CD1c-positive myeloid dendritic cell (primary cell): ENCODE measurements around the gene IFT122.
"Not testable (repeated sequence)": the region's sequence is repeated elsewhere in the genome, so short reads cannot be mapped to it uniquely, and the experiment has no call there.

Experiments
- DNase-seq: peaks from one replicate; pipeline ENCODE4 v3.0.0-alpha.2; 2016; ENCODE audit errors: extremely low spot score

IFT122 gene

DNA sequence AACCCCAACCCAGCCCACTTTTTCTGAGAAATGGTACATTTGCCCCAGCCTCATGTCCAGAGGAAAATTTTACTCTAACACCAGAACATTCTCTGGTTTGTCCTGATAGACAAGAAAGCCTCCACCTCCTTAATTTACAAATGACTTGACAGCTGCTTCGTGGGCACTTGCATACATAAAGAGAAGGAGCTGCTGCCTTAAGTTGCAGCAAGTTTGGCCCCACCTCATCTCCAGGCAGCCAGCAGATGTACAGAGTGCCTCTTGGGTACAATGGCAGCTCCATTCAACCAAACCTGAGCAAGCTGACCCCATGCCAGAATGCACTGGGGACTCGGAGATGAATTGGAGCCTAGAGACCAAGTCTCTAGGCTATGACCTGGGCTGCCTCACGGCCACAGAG, 96.8 kb downstream of the IFT122 start:
- no peak for DNase-seq

- DNase-seq = no peak
Observed at GRCh38 chr3:129539206-129539605, 99.2 kb downstream of the IFT122 start.

DNA sequence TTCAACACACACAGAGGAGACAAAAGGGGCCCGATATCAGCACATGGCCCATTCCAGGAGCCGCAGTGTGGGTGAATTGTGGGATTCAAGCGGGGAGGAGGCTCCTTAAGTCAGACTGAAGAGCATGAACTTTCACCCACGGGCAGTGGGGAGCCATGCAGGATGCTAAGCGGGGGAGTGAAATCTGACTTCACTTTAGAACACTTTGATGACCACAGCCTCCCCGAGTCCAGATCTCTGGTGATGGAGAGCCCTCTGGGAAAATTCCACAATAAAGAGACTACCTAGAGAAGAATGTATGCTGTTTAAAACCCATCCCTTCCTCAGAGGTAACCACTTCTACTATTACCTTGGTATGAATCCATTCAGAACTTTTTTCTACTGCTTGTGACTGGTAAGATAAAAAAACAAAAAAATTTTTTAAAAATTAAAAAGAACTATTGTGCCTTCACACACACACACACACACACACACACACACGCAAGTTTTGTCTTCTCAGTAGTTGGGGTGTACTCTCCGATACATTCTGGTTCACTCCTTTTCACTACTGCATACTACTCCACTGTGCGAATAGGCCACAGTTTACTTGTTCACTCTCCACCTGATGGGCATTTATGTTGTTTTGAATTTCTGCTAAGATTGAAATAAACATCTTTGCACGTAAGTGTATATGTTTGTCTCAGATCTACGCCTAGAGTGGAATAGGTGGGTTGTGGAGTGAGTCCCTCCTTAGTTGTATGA, 100.9 kb downstream of the IFT122 start:
- no peak for DNase-seq

- no peak for DNase-seq
Observed at GRCh38 chr3:129542747-129543146, 102.7 kb downstream of the IFT122 start.

GRCh38 chr3:129543156-129543790, 103.2 kb downstream of the IFT122 start, which contains the start of gene H1-8:
Gene H1-8 (plus strand): TSS chr3:129543175. CDS start chr3:129543219, 44 bp downstream.
- no peak for DNase-seq

DNA sequence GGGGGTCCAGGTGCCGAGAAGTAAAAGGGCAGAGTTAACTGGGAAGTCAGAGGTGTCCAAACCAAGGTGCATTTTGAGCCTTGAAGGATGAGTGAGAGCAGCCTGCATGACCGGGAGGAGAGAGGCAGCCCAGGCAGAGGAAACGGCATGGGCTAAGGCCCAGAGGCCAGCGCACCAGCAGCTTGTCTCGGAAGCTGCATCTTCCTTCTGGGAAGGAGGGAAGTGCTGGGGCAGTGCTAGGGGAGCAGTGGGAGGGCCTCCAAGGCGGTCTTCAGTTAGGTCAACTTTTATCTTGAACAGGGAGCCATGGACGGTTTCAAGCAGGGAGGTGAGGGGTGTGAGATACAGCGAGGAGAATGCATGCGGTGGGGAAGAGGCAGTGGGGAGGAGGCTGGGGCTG, 104.0 kb downstream of the IFT122 start:
- no peak for DNase-seq

- DNase-seq = not testable (repeated sequence)
Observed at GRCh38 chr3:129545951-129546350, 105.9 kb downstream of the IFT122 start.

- no peak for DNase-seq
Observed at GRCh38 chr3:129547241-129547640, 107.2 kb downstream of the IFT122 start.

DNA sequence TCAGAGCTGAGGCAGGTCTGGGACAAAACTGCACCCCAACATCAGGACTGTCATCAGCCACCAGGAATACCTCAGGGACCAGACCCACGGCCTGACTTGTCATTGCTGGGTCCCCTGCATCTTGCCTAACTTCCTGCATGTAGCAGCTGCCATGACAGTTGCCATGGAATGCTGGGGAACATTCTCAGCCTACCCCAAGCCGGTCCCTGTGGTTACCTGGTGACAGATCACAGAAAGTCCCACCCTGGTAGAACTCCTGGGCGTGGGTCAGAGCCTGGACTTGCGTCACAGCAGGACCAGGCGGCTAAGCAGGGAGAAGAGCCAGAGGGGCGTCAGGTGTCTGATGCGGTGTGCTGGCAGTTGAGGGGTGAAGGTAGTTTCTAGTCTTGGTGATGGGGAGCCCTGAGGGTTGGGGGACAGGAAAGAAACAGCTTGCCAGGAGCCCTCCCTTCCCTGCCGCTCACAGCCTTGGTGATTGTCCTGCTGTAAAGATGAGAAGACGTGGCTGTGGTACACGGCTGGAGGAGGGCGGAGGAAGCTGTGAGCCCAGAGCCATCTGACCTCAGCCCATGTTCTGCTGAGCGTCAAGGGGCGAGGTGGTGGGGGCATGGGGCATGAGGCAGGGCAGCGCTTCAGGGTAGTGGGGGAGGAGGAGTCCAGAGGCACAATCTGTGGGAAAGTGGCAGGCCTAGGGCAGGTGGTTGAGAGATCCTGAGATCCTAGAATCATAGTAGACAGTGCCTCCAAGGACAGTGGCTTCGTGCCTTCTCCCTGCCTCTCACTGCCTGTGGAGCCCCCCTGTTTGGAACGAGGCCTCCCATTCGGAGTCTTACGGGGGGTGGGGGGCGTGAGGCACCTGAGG, 108.3 kb downstream of the IFT122 start:
- DNase-seq = no peak

GRCh38 chr3:129549006-129549800, 109.2 kb downstream of the IFT122 start:
- peak; percentile 58 for DNase-seq

DNA sequence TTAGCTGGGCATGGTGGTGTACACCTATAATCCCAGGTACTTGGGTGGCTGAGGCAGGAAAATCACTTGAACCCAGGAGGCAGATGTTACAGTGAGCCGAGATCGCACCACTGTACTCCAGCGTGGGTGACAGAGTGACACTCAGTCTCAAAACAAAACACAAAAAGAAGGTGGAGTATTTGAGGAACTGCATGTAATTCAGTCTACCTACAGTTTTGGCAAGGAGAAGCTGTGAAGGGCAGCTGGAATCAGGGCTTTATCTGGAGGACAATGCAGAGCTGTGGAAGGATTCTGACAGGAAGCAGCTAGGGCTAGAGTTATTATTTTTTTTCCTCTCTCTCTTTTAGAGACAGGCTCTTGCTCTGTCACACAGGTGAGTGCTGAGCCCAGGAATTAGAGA, 109.8 kb downstream of the IFT122 start:
- DNase-seq = peak; percentile 65

- no peak for DNase-seq
Observed at GRCh38 chr3:129552287-129553050, 112.4 kb downstream of the IFT122 start.

DNA sequence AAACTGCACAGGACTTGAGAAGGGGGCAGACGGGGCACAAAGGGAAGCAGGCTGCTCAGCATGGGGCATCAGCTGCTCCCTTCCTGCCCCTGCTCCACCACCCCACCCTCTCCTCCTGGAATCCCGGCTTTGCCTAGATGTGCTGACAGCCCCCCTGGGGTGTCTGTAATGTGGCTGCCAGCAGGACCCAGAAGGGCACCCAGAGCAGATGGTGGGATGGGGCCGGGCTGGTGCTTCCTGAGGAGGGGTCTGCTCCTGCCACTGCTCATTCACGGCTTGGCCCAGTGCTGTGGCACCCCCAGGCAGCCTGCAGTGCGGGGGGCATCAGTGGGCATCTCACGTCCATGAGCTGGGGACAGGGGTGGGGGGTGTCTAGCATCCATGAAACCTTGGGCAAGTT, 113.1 kb downstream of the IFT122 start:
- no peak for DNase-seq

- peak; percentile 33 for DNase-seq
Observed at GRCh38 chr3:129553719-129554118, 113.7 kb downstream of the IFT122 start.

DNA sequence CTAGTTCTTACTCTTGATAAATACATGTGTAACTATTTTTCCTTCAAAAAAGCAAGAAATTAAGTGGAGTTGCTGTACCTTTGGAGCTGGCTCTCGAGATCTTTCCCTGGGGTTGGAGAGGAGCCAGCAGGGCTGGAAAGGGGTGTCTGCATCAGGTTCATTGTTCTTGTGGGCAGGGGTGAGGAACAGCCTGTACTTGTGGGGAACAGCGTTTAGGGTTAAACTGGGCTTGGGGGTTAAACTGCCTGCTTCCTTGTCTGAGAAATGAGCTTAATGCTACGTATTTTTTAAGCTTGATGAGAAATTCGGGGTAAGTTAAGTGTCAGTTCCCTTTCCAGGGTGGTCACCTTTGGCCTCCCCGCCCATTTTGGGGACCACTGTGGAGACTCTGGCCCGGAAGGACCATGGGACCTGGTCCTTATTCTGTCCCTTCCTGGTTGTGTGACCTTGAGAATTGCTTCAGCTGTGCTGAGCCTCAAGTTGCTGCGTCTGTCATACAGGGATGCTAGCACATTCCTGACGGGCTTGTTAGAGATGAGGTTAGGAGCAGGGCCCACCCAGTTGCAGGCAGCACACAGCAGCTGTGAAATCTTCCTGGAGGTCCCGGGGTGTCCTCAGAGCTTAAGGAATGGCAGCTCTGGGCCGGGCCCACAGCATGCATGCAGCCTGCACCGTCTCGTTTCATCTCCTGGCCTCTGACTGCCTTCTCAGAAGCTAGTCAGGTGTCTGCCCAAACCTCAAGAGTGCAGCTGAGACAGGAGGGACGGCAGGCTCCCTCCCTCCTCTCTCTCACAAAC, 114.5 kb downstream of the IFT122 start:
- peak; percentile 13 for DNase-seq

- DNase-seq = no peak
Observed at GRCh38 chr3:129555153-129555550, 115.1 kb downstream of the IFT122 start.

- DNase-seq = peak; percentile 30
Observed at GRCh38 chr3:129555616-129556357, 115.8 kb downstream of the IFT122 start.

DNA sequence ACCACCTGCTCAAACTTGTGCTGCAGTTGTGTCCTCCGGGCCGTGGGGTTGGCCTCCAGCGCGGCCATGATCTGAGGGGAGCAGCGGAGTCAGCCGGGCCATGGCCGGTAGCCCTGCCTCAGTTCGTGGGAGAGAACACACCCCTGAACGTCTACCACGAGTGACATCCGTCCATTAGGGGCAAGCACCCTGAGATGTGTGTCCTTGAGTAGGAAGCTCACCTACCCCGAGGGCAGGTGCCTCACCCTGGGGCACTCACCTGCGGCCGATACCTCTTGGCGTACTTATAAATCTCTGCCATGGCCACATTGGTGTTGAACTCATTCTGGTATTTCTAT, 116.3 kb downstream of the IFT122 start:
- DNase-seq = no peak

- DNase-seq = no peak
Observed at GRCh38 chr3:129556890-129557547, 117.0 kb downstream of the IFT122 start.
